ENCODE measurements around the gene ZCCHC7.

GRCh38 chr9:37165644-37166043 lies 45.3 kb downstream of the ZCCHC7 start:
- TF ChIP-seq EP300 (IDR thresholded peaks at IDR 0.05): no peak
- TF ChIP-seq CHD4 (IDR thresholded peaks at IDR 0.05; ENCODE audit: borderline replicate concordance): no peak
- no peak for TF ChIP-seq HMGXB4 (CRISPR knock-in tag; IDR thresholded peaks at IDR 0.05; ENCODE audit: borderline replicate concordance)
- no peak for TF ChIP-seq JUN (IDR thresholded peaks at IDR 0.05)
- TF ChIP-seq KDM5A (IDR thresholded peaks at IDR 0.05): no peak
- TF ChIP-seq SREBF2 (IDR thresholded peaks at IDR 0.05): no peak
